GM19395 (cell line): ENCODE results near the gene TRIM56.
"Not testable (repeated sequence)": the region's sequence is repeated elsewhere in the genome, so short reads cannot be mapped to it uniquely, and the experiment has no call there.

Experiments
- ATAC-seq: cut with Tn5 transposase; IDR thresholded peaks from one replicate; pipeline ENCODE4 v1.9.1; 2021; ENCODE audit warnings: mild to moderate bottlenecking, moderate library complexity; ENCODE audit not compliant: unreplicated experiment

TRIM56 gene

DNA sequence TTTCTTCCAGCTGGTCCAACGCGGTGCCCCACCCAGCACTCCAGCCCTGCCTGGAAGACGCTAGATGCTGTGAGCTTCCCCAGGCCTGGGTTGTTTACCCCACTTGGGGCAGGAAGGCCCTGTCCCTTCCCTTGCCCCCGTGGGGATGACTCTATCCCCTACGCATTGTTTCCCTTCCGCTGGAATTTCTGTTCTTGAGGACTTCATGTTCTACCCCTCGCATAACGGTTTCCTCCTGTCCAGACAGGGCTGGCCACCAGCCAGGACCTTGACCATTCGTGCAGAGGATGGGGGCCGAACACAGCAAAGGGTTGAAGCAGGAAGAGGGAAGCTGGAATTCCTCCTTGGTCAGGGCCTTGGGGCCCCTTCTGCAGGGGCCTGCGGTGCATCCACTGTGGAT, 27.0 kb downstream of the TRIM56 start:
- no peak for ATAC-seq

- not testable (repeated sequence) for ATAC-seq
Observed at GRCh38 chr7:101113140-101113539, 27.9 kb downstream of the TRIM56 start.

GRCh38 chr7:101113836-101114235, 28.6 kb downstream of the TRIM56 start:
- ATAC-seq, result no peak

GRCh38 chr7:101114492-101114891, 29.2 kb downstream of the TRIM56 start:
- ATAC-seq, result no peak

DNA sequence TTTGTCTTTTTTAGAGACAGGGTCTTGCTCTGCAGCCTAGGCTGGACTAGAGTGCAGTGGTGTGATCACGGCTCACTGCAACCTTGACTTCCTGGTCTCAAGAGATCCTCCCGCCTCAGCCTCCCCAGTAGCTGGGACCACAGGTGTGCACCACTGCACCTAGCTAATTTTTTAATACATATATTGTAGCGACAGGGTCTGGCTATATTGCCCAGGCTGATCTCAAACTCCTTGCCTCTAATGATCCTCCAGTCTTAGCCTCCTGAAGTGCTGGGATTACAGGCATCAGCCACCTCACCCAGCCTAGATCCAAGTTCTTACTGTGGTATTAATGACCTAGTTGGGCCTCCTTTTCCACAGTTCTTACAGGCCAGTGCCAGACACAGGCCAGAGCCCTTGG, 29.9 kb downstream of the TRIM56 start:
- no peak for ATAC-seq

- no peak for ATAC-seq
Observed at GRCh38 chr7:101116898-101117297, 31.6 kb downstream of the TRIM56 start.

- no peak for ATAC-seq
Observed at GRCh38 chr7:101118856-101119255, 33.6 kb downstream of the TRIM56 start.

DNA sequence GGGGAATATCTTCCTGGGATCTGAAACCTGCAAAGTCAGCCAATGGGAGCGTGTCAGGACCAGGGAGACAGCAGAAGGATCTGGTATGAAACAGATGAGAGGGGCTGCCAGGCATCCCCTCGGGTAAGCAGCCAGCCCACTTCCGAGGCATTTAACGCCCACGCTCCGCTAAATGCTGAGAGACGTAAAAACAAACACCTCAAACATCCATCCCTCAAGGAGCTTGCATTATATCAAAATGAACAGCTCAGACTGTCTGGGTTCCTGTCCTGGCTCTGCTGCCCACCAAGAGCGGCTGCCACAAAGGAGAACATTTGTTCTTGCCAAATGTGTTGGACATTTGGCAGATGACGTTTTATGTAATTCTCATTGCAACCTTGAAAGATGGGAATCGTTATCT, 34.6 kb downstream of the TRIM56 start:
- no peak for ATAC-seq

DNA sequence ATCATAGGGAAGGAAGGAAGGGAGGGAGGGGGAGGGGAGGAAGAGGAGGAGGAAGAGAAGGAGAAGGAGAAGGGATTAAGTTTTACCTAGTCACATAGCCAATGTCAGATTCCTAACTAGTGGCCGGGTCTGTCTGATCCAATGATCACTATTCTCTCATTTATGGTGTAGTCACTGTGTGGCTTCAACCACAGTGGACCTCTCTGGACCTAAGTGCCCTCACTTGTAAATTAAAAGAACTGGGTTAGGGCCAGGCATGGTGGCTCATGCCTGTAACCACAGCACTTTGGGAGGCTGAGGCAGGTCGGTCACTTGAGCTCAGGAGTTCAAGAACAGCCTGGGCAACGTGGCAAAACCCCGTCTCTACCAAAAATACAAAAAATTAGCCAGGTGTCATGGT, 35.0 kb downstream of the TRIM56 start:
- no peak for ATAC-seq

DNA sequence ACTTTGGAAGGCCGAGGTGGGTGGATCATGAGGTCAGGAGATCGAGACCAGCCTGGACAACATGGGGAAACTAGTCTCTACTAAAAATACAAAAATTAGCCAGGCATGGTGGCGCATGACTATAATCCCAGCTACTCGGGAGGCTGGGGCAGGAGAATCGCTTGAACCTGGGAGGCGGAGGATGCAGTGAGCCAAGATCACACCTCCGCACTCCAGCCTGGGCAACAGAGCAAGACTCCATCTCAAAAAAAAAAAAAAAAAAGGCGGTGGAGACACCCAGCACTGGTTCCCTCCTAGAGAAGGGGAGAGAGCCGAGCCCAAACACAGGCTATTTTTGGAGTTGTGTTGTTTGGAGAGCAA, 36.3 kb downstream of the TRIM56 start:
- ATAC-seq, result not testable (repeated sequence)

DNA sequence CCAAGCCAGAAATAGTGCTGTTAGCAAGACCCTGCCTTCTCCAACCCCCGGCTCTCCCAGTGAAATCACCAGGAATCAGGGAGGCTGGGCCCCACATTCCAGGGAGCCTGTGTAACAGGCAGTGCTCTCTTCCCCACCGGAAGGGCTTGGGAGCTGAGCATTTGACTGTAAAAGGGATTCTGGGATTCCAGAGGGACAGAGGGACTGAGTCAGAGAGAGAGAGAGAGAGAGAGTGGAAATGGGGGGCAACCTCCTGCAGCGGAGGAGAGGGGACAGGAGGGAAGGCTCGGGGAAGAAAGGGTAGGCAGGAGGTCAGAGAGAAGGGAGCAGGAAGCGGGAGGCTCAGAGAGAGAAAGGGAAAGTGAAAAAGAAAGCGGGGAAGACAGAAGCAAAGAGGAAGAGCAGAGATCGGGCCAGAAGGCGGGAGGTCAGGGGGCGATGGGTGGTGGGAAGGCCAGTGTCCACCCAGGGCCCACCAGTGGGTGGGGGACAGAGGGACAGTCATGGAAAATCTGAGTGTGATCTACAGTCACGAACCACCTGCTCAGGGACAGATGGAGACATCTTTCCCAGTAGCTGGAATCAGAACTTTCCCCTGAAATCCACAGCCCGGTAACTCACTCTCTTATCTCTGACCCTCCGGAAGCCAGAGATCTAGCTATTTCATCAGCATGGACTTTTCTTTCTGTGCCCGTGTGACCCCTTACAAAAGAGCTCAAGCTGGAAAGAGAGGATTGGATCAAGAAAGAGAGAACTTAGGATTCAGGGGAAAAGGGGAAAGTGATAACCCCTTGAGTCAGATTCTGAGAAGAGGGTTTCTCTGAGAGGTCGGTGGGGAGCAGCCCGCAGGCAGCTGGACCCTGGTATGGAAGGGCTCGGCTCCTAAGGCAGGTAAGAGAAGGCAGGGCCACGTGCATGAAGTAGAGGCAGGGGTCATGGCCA, 37.0 kb downstream of the TRIM56 start:
- ATAC-seq, result no peak

- no peak for ATAC-seq
Observed at GRCh38 chr7:101122933-101123702, 37.8 kb downstream of the TRIM56 start.

- no peak for ATAC-seq
Observed at GRCh38 chr7:101123703-101124068, 38.4 kb downstream of the TRIM56 start.

DNA sequence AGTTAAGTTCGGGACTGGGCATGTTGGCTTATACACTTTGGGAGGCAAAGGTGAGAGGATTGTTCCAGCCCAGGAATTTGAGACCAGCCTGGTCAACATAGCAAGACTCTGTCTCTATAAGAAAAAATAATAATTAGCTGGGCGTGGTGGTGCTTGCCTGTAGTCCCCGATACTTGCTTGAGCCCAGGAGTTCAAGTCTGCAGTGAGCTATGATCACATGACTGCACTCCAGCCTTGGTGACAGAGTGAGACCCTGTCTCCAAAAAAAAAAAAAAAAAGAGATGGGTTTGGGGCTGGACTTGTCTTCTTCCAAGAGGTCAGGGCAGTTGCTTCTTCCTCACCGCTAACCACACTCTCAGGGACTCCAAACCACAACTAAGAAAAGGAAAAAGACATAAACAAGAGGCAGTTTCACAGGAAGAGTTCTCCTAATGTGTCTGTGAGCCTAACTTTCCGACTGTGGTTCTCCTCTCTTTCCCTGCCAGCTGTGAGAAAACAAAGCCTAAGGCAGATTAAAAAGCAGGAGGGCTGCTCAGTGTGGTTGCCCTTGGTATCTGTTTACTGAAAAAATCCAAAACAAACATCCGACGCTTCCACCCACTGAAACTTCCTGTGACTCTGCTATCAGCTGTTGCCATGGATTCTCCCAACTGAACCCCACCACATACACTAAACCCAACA, 39.2 kb downstream of the TRIM56 start:
- no peak for ATAC-seq

DNA sequence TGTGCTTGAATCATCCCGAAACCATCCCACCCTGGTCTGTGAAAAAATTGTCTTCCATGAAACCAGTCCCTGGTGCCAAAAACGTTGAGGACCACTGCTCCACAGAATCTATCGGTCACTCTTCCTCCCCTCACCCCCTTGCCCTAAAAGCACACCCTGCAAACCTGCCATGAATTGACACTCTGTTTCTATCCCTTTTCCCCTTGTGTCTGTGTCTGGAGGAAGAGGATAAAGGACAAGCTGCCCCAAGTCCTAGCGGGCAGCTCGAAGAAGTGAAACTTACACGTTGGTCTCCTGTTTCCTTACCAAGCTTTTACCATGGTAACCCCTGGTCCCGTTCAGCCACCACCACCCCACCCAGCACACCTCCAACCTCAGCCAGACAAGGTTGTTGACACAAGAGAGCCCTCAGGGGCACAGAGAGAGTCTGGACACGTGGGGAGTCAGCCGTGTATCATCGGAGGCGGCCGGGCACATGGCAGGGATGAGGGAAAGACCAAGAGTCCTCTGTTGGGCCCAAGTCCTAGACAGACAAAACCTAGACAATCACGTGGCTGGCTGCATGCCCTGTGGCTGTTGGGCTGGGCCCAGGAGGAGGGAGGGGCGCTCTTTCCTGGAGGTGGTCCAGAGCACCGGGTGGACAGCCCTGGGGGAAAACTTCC, 40.8 kb downstream of the TRIM56 start:
- peak; percentile 53 for ATAC-seq

- peak; percentile 57 for ATAC-seq
Observed at GRCh38 chr7:101126651-101127459, 41.6 kb downstream of the TRIM56 start, which contains the start of gene SERPINE1. Gene SERPINE1 (plus strand): TSS chr7:101127104. CDS start chr7:101128394, 1,290 bp downstream.

DNA sequence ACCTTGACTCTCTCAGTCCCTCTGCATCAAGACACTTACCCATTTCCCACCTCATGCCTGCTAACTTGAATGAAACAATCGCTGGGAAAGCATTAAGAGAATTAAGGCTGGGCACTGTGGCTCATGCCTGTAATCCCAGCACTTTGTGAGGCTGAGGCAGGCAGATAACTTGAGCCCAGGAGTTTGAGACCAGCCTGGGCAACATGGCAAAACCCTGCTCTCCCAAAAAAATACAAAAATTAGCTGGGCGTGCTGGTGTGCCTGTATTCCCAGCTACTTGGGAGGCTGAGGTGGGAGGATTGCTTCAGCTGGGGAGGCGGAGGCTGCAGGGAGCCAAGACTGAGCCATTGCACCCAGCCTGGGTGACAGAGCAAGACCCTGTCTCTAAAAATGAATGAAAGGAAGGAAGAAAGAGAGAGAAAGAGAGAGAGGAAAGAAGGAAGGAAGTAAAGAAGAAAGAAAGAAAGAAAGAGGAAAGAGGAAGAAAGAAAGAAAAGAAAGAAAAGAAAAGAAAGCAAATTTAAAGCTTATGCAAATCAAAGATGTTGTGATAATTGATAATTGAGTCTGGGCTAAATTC, 42.3 kb downstream of the TRIM56 start:
- no peak for ATAC-seq

- no peak for ATAC-seq
Observed at GRCh38 chr7:101128040-101128834, 43.0 kb downstream of the TRIM56 start.

DNA sequence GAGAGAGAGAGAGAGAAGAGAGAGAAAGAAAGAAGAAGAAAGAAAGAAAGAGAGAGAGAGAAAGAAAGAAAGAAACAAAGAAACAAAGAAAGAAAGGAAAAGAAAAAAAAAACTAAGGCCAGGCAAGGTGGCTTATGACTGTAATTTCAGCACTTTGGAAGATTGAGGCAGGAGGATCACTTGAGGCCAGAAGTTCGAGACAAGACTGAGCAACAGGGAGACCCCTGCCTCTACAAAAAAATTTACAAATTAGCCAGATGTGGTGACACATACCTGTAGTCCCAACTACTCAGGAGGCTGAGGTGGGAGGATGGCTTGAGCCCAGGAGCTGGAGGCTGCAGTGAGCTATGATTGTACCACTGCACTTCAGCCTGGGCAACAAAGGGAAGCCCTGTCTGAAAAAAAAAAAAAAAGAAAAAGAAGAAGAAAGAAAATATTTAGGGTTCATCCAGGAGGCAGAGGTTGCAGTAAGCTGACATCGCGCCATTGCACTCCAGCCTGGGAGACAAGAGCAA, 44.4 kb downstream of the TRIM56 start:
- no peak for ATAC-seq
